GM08714 (cell line): ENCODE data around the gene PLAC1.

Experiments used
- H3K4me3 ChIP-seq: fragments of 200-500 bp; sonication (Bioruptor generic); 2 replicates; pipeline ENCODE4 v1.5.1; 2014; ENCODE audit warnings: mild to moderate bottlenecking, low read length, inconsistent platforms
- ZNF274 ChIP-seq: IDR thresholded peaks from 2 replicates; pipeline ENCODE4 v1.6.1; 2012; ENCODE audit warnings: mild to moderate bottlenecking, low read depth, low read length

PLAC1 gene

DNA sequence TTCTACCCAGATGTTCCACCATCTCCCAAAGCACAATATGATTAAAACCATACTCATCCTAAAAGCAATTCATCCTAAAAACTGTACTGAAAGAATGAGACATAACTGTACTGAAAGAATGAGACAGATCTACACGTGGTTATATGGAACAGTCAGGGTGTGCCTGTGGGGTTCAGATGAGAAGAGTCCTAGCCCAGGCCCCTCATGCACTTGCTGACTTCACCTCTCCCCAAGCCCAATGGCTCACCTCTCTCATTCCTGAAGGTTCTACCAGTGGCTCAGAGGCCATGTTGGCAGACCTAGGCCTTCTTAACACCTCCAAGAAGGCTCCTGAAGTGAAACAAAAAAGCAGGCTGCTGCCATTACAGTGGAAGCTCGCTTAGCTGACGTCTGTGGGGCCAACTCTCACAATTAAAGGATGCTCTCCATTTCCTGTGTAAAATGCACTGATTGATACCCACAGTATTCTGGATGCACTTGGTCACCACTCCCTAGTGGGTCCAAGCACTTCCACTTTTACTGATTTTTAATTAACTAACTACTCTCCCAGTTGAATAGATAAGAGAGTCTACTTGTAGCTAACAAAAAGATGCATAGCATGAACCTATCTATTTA is 3.8 kb downstream of the PLAC1 start:
- no peak for TF ChIP-seq ZNF274
- H3K4me3 ChIP-seq: no peak overlapping the region

- no peak for TF ChIP-seq ZNF274
These were observed 4.4 kb downstream of the PLAC1 start for GRCh38 chrX:134653835-134654234.

GRCh38 chrX:134650701-134651100 is 7.6 kb downstream of the PLAC1 start:
- H3K4me3 ChIP-seq: no peak overlapping the region
- no peak for TF ChIP-seq ZNF274

More at GRCh38 chrX:134653835-134654234, 4.4 kb downstream of the PLAC1 start:
- H3K4me3 ChIP-seq: no peak overlapping the region

DNA sequence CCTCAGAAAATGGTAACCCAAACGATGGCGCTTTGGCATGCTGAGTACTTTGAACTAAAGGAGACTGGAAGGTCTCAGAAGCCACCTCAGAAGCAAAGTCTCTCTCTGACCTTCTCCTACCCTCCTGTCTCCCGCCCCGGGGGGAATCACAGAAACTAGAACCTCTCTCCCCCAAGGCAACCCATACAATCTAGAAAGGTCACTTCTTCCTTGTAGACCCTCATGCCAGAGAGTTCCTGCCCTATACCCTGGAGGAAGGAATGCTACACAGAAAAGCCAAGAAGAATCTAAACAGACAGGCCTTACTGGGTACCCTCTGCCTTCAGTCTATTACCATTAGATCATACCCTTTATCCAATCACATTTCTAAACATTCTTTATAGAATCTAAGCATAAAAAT is 8.5 kb downstream of the PLAC1 start:
- TF ChIP-seq ZNF274: no peak
- no peak overlapping the region for H3K4me3 ChIP-seq

- no peak for TF ChIP-seq ZNF274
- no peak overlapping the region for H3K4me3 ChIP-seq
These were observed 10.8 kb downstream of the PLAC1 start for GRCh38 chrX:134647477-134647877.

DNA sequence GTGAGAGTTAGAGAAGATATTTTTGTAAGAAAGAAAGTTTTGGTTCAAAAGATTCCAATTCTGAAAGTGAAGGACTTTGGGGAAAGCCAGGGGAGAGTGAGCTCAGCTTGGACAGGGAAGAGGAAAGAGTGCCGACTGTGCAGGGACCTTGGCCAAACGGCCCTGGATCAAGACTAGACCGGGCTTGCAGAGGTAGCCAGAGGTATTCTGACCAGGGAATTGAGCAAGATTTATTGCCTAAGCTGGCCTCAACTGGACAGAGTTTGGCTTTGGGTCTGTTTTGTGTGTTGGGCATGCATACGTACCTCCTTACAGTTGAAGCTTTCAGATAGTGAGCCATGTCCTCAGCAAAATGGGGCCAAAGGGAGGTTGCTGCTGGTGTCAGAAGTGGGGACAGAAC is 11.6 kb downstream of the PLAC1 start:
- no peak overlapping the region for H3K4me3 ChIP-seq
- no peak for TF ChIP-seq ZNF274

DNA sequence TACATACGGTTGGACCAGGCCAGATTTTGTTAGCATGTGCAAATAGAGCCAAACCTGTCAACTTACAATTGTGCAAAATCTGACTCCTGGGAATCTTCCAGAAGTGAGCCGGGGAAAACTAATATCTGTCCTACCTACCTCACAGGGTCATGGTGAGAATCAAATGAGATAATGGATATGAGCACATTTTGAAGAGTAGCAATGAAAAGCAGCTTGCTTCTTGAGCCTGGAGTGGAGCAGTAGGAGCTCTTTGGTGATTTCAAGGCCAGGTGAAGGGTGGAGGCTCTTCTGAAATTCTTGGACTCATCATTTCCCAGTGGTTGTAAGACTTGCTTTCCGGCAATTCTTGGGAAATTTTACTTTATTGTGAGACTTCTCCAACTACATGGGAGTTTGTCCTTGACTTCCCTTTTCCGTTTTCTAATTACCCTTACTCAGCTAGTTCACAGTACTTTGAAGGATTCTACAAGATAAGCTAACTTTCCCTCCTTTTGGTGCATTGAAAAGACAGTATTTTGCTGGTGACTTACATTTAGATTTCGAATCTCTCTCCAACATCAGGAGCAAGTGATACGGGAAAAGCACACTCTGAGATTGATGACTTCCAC is 12.2 kb downstream of the PLAC1 start:
- TF ChIP-seq ZNF274: no peak
- H3K4me3 ChIP-seq: no peak overlapping the region

GRCh38 chrX:134642386-134642785 is 15.9 kb downstream of the PLAC1 start:
- no peak for TF ChIP-seq ZNF274
- H3K4me3 ChIP-seq: no peak overlapping the region

GRCh38 chrX:134641346-134641745 is 16.9 kb downstream of the PLAC1 start:
- no peak overlapping the region for H3K4me3 ChIP-seq
- TF ChIP-seq ZNF274: no peak

- H3K4me3 ChIP-seq: no peak overlapping the region
- TF ChIP-seq ZNF274: no peak
These were observed 17.4 kb downstream of the PLAC1 start for GRCh38 chrX:134640914-134641313.

DNA sequence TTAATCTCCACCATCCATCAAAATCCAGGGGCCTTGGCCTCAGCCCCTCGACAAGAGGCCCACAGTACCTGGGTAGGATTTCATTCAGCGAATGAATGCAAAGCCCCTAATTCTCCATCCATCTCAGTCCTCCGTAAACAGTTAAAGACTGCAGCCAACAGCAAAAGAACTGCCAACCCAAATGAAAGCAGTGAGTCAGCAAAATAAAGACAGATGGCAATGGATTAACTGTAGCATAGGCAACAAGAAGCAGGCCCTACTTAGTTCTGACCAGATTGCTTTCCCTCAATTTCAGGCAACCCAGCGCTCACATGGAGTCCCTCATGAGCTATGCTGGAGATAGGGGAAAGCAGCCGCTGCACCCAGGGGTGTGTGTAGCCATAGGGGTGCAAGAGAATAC is 21.4 kb downstream of the PLAC1 start:
- no peak for TF ChIP-seq ZNF274
- no peak overlapping the region for H3K4me3 ChIP-seq

DNA sequence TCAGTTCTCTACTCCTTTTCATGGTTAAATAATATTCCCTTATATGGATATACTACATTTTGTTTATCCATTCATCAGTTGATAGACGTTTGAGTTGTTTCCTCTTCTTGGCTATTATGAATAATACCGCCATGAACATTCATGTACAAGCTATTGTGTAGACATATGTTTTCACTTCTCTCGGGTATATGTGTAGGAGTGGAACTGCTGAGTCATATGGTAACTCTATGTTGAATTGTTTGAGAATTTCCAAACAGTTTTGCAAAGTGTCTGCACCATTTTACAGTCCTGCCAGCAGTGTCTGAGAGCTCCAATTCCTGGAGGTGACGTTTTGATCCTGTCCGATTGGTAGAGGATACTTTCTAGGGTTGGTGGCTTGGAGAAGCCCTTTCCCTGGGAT is 23.6 kb downstream of the PLAC1 start:
- H3K4me3 ChIP-seq: no peak overlapping the region
- no peak for TF ChIP-seq ZNF274

GRCh38 chrX:134633832-134634231 is 24.4 kb downstream of the PLAC1 start:
- no peak overlapping the region for H3K4me3 ChIP-seq
- no peak for TF ChIP-seq ZNF274

DNA sequence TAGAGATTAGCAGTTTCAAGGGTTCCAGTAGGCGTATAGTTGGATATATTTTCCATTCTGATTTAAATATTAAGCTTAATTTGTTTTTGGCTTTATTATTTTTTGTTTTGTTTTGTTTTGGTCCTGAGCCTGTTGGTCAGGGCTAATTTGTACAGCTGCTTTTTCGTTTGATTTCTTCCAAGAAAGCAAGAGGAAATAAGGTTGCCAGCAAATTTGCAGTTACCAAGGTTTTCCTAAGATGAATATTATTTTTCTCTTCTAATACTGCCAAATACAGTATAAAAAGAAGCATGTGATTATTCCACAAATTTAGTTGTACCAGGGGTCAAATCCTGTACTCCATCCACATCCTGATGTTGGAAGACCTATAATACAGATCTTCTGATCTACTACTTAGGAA is 24.9 kb downstream of the PLAC1 start:
- H3K4me3 ChIP-seq: no peak overlapping the region
- no peak for TF ChIP-seq ZNF274

DNA sequence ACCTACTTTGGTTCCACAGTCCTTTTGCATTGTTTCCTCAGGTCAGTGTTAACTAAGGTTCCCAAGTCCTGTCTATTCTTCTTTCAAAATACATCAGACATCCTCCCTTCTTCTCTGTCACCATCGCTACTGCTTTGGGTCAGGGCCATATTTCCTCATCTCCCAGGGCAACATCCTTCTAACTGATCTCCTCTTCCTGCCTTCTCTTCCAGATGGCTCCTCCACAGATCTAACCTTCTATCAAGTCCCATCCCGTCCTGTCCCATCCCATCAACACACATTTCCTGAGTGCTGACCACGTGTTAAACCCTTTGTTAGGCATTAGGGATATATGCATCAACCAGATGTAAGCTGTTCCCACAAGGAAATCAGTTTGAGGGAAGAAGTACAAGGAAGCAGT is 25.9 kb downstream of the PLAC1 start:
- TF ChIP-seq ZNF274: no peak
- no peak overlapping the region for H3K4me3 ChIP-seq
